Mucosa of stomach (tissue), 1 donor: ENCODE data around the gene NOP16.

ENCODE experiments used
- H3K27me3 ChIP-seq: one replicate; pipeline ENCODE4 v1.7.0; 2013; ENCODE audit warnings: mild to moderate bottlenecking, low read length; ENCODE audit not compliant: control insufficient read depth, insufficient read depth
- H3K36me3 ChIP-seq: one replicate; pipeline ENCODE4 v1.7.0; 2013; ENCODE audit warnings: low read length; ENCODE audit not compliant: control insufficient read depth, insufficient read depth
- H3K4me1 ChIP-seq: one replicate; pipeline ENCODE4 v1.7.0; 2013; ENCODE audit warnings: mild to moderate bottlenecking, low read length; ENCODE audit not compliant: control insufficient read depth, insufficient read depth
- H3K4me3 ChIP-seq: one replicate; pipeline ENCODE4 v1.7.0; 2013; ENCODE audit warnings: low read length
- H3K9ac ChIP-seq: one replicate; pipeline ENCODE4 v1.7.0; 2013; ENCODE audit warnings: mild to moderate bottlenecking, low read length, moderate library complexity
- H3K9me3 ChIP-seq: one replicate; pipeline ENCODE4 v1.7.0; 2013; ENCODE audit warnings: mild to moderate bottlenecking, low read length, moderate library complexity; ENCODE audit not compliant: control insufficient read depth
- donor health status: Pancreatic carcinoma.

NOP16 gene

DNA sequence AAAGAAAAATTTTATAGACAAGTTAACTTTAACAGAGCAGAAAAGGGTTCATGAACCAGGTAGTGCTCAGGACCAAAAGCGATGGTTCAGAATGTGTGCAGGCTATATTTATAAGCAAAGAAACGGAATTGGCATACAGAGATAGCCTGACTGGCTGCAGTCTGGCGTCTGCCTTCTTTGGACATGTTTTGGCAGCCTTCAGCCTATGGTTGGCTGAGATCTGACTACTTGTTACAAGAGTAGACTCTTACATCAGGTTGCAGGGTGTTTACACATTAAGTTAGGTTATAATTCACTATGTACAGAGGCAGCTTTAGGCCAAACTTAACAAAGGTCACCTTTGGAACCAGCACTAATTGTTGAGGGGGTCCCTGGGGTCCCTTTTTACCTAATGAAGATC, 7.0 kb downstream of the NOP16 start:
- Histone ChIP-seq H3K9me3 (no peaks in the 10 kb centered on the region), H3K36me3 (no peaks in the 10 kb centered on the region), H3K4me1 (no peaks in the 10 kb centered on the region), H3K27me3 (no peaks in the 10 kb centered on the region), H3K9ac (no peak overlapping the region), H3K4me3 (no peak overlapping the region)

DNA sequence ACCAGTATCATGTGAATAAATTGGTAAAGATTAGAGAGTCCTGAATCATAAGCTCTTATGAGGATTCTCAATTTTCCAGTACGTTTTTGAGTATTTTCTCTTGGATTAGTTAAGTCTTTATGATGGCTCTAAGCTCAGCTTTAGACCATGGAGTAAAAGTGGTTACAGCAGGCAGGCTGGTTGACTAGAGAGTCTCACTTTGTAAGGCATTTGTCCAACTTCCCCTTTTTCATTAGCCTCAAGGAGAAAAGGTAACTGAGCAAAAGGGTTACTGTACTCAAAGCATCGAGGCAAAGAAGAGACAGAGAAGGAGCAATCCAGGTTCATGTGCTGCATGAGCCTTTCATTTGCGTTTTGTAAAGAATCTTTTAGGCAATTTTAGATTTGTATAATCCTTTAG, 8.5 kb downstream of the NOP16 start:
- Histone ChIP-seq H3K4me3 (no peak overlapping the region), H3K27me3 (no peaks in the 10 kb centered on the region), H3K36me3 (no peaks in the 10 kb centered on the region), H3K4me1 (no peaks in the 10 kb centered on the region), H3K9ac (no peak overlapping the region), H3K9me3 (no peaks in the 10 kb centered on the region)

DNA sequence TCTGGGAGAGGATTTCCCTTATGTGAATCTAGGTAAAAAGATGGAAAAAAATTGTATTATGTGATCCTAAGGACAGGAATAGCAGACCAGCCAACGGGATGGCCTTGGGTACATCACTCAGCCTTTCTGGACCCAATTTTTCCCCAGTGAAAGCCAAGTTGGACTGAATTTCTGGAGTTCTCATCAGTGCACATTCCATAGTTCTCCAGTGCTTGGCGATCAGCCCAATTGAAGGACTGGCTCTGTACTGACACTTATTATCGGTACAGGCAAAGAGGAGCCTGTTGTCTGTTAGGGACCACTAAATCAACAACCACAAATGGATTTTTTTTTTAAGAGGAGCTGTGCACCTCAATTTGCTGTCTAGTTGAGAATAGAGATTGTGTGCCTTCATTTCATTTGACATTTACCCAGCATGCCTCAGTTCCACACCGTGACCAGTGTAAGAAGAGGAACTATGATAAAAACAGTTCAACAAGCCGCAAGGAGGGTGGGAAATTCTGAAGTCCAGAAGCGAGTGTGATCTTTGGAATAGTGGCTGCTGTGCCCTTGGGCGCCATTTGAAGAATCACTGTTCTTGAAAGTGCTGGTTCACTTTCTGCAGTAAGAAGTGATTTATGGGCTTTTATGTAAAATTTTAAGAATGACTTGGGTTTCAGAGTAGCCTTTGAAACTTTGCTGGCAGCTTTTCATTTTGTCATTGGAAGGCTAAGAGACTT, 15.1 kb downstream of the NOP16 start:
- no peaks in the 10 kb centered on the region for H3K36me3 ChIP-seq
- no peaks in the 10 kb centered on the region for H3K9me3 ChIP-seq
- H3K4me1 ChIP-seq, result no peaks in the 10 kb centered on the region
- H3K27me3 ChIP-seq, result no peaks in the 10 kb centered on the region
- no peak overlapping the region for H3K9ac ChIP-seq
- no peak overlapping the region for H3K4me3 ChIP-seq

- Histone ChIP-seq H3K9me3 (no peaks in the 10 kb centered on the region), H3K4me1 (no peaks in the 10 kb centered on the region), H3K27me3 (no peaks in the 10 kb centered on the region), H3K4me3 (no peak overlapping the region), H3K36me3 (no peaks in the 10 kb centered on the region), H3K9ac (no peak overlapping the region)
These were observed 16.5 kb downstream of the NOP16 start for GRCh38 chr5:176371621-176372539.

GRCh38 chr5:176369934-176370711, 18.3 kb downstream of the NOP16 start:
- peaks cover 14% of the 10 kb centered on the region for H3K27me3 ChIP-seq
- H3K4me1 ChIP-seq, result peaks cover 9% of the 10 kb centered on the region
- no peak overlapping the region for H3K4me3 ChIP-seq
- no peaks in the 10 kb centered on the region for H3K36me3 ChIP-seq
- no peaks in the 10 kb centered on the region for H3K9me3 ChIP-seq
- no peak overlapping the region for H3K9ac ChIP-seq

- H3K4me1 ChIP-seq, result peaks cover 9% of the 10 kb centered on the region
These were observed 19.7 kb downstream of the NOP16 start for GRCh38 chr5:176368726-176369125.

DNA sequence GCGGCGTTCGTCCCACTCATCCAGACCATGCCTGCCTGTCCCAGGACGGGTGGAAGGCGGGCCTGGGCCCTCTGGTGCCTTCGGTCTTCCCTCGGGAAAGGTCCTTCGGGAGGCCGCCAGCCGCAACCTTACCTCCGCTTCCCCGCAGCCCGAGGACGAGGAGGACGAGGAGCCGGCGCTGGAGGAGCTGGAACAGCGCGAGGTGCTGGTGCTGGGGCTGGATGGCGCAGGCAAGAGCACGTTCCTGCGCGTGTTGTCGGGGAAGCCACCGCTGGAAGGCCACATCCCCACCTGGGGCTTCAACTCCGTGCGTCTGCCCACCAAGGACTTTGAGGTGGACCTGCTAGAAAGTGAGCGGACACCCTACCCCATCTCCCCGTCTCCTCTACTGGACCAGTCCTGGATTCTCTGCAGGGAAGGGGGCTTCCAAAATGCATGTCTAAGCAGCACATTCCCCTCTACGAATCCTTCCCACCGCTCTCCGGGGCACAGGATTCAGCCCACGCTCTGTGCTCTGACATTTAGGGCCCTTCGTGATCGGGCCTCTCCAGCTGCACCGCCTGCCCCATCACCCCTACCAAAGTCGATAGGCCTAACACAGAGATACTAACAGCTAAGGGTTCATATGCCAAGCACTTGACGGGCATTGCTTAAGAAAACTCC, 22.0 kb downstream of the NOP16 start:
- Histone ChIP-seq H3K9ac (no peak overlapping the region), H3K36me3 (no peaks in the 10 kb centered on the region), H3K27me3 (peaks cover 19% of the 10 kb centered on the region), H3K4me1 (peaks cover 14% of the 10 kb centered on the region), H3K4me3 (no peak overlapping the region), H3K9me3 (no peaks in the 10 kb centered on the region)

More at GRCh38 chr5:176368726-176369125, 19.7 kb downstream of the NOP16 start:
- H3K36me3 ChIP-seq, result no peaks in the 10 kb centered on the region
- no peak overlapping the region for H3K9ac ChIP-seq
- H3K9me3 ChIP-seq, result no peaks in the 10 kb centered on the region
- no peak overlapping the region for H3K4me3 ChIP-seq
- peaks cover 19% of the 10 kb centered on the region for H3K27me3 ChIP-seq

- Histone ChIP-seq H3K4me1 (peaks cover 14% of the 10 kb centered on the region), H3K36me3 (no peaks in the 10 kb centered on the region), H3K27me3 (peaks cover 19% of the 10 kb centered on the region), H3K9me3 (no peaks in the 10 kb centered on the region), H3K9ac (peak within 1 kb of the TSS; percentile 48), H3K4me3 (peak within 1 kb of the TSS; percentile 33)
These were observed 22.8 kb downstream of the NOP16 start, which contains the start of gene ARL10 for GRCh38 chr5:176365351-176366231. ARL10 (plus strand) TSS chr5:176365487; CDS start chr5:176365564, 77 bp downstream.

DNA sequence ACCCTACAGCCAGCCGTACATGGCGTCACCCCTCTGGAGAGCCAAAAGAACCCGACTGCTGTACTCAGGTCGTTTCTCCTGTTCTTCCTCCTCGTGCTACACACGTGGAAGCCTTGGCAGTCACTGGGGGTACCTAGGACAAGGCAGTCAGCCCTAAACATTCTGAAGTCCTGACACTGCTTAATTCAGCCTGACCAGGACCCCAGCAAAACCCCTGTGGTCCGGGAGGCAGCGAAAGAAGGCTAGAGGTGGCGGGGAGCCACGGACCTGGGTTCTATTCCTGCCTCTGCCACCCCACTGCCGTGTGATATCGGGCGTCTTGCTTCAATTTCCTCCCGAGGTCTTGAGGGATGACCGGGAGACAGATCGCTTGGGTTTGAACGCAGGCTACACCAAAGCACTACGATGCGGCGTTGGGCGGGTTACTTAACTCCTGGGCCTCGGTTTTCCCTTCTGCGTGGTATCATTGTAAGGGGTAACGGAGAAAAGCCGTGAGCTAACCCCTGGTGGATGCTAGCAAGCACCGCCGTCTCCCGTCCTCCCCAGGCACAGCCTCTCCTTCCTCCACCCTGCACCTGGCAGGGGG, 23.5 kb downstream of the NOP16 start:
- Histone ChIP-seq H3K9ac (peak overlapping the region; percentile 3), H3K9me3 (no peaks in the 10 kb centered on the region), H3K4me3 (peak overlapping the region; percentile 5), H3K4me1 (peaks cover 14% of the 10 kb centered on the region), H3K27me3 (peaks cover 19% of the 10 kb centered on the region), H3K36me3 (no peaks in the 10 kb centered on the region)

DNA sequence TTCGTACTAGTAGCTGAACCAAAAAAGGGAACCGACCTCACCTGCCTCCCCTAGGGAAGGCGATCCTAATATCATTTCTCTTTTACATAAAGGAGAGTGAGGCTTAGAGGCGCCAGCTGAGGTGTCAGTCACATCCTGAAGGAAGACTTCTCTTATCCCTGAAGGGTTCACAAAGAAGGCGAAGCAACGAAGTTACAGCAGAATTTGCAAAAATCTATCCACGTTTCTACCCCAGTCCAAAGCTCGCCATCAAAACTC, 26.2 kb downstream of the NOP16 start:
- Histone ChIP-seq H3K27me3 (peaks cover 19% of the 10 kb centered on the region), H3K4me3 (no peak overlapping the region), H3K9me3 (no peaks in the 10 kb centered on the region), H3K4me1 (peaks cover 14% of the 10 kb centered on the region), H3K36me3 (no peaks in the 10 kb centered on the region), H3K9ac (no peak overlapping the region)
